CD4-positive, alpha-beta T cell treated with Interleukin-1 beta for 1 hour (primary cell): Measurements from ENCODE around the gene ITGB8.
"Not testable (repeated sequence)": the region's sequence is repeated elsewhere in the genome, so short reads cannot be mapped to it uniquely, and the experiment has no call there.

Source experiments
- DNase-seq, 2 donors: peaks; one replicate each; pipeline ENCODE4 v3.0.0-alpha.2; 2020 to 2022

ITGB8 gene

DNA sequence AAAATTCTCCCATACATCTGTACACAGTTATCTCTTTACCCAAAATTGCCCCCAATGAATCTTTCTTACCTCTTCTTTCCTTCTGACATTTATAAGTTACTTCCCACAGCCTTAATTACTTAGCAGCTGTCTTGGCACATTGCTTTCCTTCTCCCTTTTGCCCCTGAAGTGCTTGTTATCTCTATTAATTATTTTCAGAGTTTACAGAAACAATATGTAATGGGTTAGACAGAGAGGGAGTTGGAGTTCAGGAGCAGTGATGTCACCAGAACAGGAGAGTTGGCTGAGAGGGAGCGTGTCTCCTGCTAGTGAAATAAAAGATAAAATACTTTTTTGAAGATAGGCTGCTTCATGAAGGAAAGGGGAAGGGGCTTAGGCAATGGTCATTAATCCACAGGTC, 57.4 kb downstream of the ITGB8 start:
- DNase-seq, result no peak

DNA sequence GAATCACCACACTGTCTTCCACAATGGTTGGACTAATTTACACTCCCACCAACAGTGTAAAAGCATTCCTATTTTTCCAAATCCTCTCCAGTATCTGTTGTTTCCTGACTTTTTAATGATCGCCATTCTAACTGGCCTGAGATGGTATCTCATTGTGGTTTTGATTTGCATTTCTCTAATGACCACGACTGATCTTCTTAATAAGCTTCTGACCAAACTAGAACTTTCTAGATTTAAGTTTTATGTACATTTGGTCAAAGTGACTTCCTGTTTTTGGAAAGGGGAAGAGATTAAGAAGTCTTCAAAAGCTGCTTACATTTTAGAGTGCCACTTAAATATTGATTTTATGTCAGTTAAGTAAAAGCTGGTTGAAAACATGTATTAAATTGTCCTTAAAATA, 58.5 kb downstream of the ITGB8 start:
- not testable (repeated sequence) for DNase-seq

GRCh38 chr7:20393021-20393610, 62.4 kb downstream of the ITGB8 start:
- no peak for DNase-seq

- DNase-seq, result no peak
These were observed 62.9 kb downstream of the ITGB8 start for GRCh38 chr7:20393616-20394015.

GRCh38 chr7:20394284-20394683, 63.6 kb downstream of the ITGB8 start:
- DNase-seq, result no peak

DNA sequence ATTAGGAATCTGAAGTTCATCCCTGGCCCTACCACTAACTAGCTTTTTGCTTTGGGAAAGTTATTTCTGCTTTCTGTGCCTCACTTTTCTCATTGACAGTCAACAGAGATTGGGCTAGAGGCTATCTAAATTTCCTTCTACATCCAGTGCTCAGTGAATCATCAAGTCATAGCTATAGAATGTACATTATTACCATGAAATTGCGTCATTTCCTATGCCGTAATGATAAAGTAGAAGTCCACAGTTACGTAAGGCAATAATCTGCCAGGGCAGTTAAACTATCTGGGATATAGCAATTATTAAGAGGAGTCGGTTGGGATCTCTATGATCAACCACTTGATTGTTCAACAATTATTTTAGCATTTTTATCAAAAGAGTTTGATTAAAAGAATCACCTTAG, 64.4 kb downstream of the ITGB8 start:
- no peak for DNase-seq

GRCh38 chr7:20395511-20395910, 64.8 kb downstream of the ITGB8 start:
- no peak for DNase-seq

DNA sequence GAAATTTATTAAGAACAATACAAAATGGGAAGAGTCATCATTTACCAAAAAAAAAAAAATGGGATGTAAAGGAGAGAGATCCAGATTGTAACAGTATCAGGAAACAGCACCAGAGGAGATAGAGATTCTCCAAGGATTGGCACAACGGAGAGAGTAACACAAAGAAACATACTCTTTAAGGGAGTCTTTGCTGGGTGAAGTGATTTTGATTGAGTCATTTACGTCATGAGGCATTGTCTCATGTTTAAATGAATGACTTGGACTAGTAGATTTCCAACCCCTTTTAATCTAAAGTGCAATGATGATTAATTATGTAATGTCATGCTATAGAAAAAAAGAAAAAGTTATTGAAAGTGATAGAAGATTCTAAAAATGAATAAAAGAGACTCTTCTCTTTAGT, 68.8 kb downstream of the ITGB8 start:
- DNase-seq, result no peak

- DNase-seq, result no peak
These were observed 71.4 kb downstream of the ITGB8 start for GRCh38 chr7:20401861-20402746.

- DNase-seq, result no peak
These were observed 72.1 kb downstream of the ITGB8 start for GRCh38 chr7:20402747-20403230.

DNA sequence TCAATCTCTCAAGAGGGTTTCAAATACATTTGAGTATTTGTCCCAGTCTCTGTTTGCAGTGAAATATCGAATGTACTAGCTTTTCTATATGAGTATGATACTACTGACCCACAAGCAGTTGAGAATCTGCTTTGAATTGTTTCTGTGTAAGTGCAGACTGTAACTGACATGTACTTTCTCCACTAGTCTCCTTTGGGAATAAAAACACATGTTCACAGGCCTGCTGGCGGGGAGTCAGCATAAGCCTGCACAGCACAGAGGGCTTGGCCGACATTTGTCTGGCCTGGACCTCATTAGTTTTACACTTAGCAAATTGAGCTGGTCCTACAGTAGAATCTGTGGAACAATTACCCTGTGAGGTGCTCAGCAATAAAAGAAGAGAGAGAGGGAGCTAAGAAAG, 72.6 kb downstream of the ITGB8 start:
- no peak for DNase-seq

GRCh38 chr7:20404320-20404719, 73.6 kb downstream of the ITGB8 start:
- no peak for DNase-seq

DNA sequence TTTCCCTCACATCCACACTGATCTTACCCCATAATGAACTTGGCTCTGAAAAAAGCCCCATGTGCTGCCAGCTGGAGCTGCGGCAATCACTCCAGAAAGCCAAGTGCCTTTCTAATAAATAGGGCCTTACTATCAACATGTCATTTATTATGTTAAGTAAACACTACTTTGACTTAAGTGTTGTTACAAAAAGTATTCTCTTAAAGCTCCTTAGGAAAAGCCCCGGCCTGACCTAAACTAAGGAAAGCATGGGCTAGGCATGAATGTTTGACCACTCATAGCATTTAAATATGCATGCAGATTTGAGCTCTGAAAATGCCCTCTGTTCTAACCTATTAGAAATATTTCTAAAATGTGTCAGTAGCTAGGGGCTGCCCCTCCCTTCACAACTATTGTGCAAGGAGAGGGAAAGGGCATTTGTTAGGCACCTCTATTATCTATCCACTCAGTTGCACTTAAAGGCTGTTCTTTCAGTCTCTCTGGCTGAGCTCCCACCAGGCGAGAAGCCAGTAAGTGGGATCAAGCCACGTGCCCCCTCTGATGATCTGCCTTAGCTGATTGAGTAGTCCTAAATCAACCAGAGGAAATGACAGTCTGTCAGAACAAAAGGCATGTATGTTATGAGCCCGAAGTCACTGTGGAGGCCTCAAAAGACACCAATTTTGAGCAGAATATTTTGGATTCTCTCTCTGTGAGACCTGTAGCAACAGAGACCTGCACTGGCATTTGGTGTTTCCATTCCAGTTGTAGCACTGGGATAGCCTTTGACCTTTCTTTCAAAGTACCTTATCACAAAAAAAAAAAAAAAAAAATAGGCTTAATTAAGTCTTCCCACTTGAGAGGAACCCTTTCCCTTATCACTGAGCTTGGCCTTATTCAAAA, 77.1 kb downstream of the ITGB8 start:
- no peak for DNase-seq

DNA sequence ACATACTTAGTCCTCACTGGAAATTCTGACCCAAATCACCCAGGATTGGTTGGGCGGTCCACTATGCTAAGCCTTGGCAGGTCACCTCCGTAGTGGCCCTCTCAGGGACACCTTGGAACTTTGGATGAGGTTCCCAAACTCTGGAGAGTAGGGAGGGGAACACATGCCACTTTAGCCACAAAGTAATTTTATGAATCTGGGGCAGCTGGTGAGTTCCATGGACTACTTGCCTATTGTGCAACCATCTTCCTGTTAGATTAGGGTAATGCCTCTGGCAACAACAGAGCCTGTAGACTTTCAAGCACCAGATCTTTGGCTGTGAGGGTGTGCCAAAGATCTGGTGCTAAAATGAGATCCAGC, 77.7 kb downstream of the ITGB8 start:
- no peak for DNase-seq

DNA sequence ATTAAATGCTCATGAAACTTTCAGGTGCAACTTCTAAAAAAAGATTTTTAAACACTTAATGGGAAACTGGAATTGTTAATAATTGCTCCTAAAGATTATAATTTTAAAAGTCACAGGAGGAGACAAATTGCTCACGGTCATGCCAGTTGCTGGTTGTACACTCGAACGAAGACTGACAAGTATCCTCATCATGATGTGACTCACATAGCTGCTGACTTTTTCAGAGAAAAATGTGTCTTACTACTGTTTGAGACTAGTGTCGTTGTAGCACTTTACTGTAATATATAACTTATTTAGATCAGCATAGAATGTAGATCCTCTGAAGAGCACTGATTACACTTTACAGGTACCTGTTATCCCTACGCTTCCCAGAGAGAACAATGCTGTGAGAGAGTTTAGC, 79.3 kb downstream of the ITGB8 start:
- DNase-seq, result no peak

DNA sequence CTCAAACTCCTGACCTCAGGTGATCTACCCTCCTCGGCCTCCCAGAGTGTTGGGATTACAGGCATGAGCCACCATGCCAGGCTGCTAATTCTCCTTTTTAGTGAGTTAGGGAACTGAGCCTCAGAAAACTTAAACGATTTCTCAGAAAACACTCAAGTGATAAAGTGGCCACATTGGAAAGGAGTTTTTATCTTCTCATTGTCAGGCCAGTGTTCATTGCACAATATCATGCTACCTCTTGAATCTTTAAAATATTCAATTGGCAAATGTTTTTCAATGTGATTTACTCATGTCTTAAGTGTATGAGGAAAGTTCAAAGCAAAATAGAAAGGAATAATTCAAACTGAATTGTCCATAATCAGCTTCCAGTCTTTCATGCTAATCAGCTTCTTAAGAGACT, 80.7 kb downstream of the ITGB8 start:
- DNase-seq, result no peak

DNA sequence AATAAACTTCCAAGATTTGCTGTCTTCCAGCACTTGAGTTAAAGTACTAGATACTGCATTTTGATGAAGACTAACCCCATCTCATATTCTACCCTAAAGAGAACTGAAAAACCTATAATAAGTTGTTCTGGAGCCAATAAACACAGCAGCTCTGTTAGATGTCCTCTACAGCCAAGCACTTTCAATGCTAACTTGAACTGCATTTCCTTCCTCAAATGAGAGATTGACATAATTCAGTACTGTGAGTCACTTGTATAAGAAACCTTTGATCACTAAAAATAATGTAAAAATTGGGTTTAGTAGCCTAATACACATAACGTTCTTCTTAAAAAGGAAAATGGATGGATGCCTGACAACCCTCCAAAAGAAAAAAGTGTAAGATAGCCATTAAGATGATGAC, 81.3 kb downstream of the ITGB8 start:
- DNase-seq, result no peak

DNA sequence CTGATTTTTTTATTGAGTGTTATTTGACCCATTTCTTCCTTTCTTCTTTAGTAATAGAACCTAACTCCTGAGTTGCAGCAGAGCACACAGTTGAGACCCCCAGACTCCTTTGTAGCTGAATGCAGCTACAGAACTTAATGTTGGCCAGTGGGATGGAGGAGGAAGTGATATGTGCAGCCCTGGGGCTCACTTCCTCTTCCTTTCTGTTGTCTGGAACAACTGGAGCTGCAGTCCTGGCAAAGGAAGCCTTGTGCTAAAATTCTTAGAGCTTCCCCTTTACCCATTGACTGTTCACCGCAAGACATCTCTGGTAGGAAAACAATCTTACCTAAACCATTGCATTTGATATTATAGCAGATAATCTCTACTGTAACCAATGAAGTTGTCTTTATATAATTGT, 86.6 kb downstream of the ITGB8 start:
- DNase-seq, result peak in 1 of 2 donors; percentile 23

DNA sequence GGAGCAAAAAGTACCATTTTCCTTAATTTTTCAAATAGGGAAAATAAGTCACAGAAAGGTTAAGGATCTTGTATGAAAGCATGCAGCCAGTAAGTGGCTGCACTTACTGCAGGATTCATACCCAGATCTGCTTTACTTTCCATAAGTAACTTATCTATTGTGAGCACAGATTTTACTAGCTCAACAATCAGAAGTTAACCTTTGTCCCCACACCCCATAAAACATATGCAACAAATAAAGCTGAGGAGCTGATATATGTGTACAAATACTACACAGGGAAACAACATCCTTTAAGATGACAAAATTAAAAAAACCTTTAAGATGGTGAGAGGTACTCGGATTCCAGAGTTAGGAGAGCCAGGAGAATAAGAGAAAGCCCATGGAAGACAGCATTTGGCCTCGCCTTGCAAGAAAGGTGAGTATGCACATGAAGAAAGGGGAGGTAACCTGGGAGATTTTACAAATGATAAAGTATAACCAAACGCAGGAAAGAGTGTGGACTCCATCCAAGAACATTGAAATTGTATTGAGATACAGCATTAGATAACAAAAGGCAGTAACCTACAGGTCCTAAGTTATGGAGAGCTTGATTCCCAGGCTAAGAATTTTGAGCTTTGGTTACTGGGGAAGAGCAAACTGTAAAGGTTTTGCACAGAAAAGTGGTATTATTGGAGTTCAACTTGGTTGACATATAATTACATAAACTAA, 87.1 kb downstream of the ITGB8 start:
- DNase-seq, result no peak

GRCh38 chr7:20424500-20424899, 93.8 kb downstream of the ITGB8 start:
- no peak for DNase-seq

DNA sequence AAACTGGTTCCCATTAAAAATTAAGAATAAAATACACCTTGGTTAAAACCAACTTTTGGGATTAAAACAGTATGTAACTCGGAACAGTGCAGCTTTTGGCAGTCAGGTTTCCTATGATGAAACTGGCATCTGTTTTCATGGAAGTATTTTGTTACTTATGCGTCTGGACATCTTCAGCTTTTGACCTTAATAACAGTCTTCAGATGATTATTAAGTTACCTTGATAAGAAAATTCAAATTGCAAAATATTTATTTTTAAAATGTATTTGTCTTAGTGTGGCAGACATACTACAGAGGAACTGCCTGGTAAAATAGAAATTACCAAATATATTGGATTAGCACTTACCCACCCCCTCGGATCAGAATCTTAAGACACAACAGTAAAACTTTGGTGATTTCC, 100.0 kb downstream of the ITGB8 start:
- DNase-seq, result no peak

- DNase-seq, result no peak
These were observed 100.4 kb downstream of the ITGB8 start for GRCh38 chr7:20431146-20431545.

DNA sequence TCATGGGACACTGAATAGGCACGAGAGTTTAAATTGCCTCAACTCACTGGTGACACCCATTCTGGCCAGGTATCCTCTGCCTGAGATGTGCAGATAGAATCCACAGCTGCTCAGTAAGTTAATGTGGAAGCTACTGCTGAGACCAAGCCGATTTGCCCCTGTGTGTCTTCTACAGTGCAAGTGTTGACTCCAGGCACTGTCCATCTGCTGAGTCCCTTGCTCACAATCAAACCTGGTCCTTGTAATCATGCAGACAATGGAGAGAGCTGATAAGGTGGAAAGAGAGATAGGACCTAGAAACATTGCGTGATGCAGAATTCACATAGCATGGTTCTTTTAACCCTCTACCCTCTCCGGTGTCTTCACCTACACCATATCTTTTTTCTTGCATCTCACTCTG, 101.4 kb downstream of the ITGB8 start:
- DNase-seq, result no peak
